SK-N-MC (cell line): Measurements from ENCODE around the gene TTLL5.

Experiments used
- DNase-seq: peaks from one replicate; pipeline ENCODE4 v3.0.0-alpha.2; 2011; ENCODE audit warnings: low read depth, low spot score
- H3K27ac ChIP-seq: fragments of 200-600 bp; sonication (generic); 2 replicates; pipeline ENCODE4 v1.5.1; 2016; ENCODE audit warnings: mixed run types
- H3K36me3 ChIP-seq: fragments of 200-600 bp; sonication (generic); 2 replicates; pipeline ENCODE4 v1.6.1; 2017; ENCODE audit warnings: antibody characterized with exemption, low read length, mixed read lengths; ENCODE audit not compliant: insufficient read depth
- H3K4me3 ChIP-seq: fragments of 200-600 bp; sonication (generic); 2 replicates; pipeline ENCODE4 v1.5.1; 2016
- H3K9ac ChIP-seq: fragments of 200-600 bp; sonication (generic); 2 replicates; pipeline ENCODE4 v1.8.0; 2017; ENCODE audit warnings: mixed run types, mixed read lengths; ENCODE audit not compliant: insufficient read length
- H3K9me3 ChIP-seq: fragments of 200-600 bp; sonication (generic); 2 replicates; pipeline ENCODE4 v1.6.1; 2017; ENCODE audit warnings: low read depth, mild to moderate bottlenecking, antibody characterized with exemption, low read length, moderate library complexity, mixed read lengths
- EZH2 ChIP-seq: fragments of 200-600 bp; sonication (generic); IDR thresholded peaks from one replicate; pipeline ENCODE4 v1.6.1; 2017; ENCODE audit warnings: antibody characterized with exemption
- FOXP2 ChIP-seq: optimal IDR thresholded peaks from 2 replicates; pipeline ENCODE3; 2011; ENCODE audit warnings: mild to moderate bottlenecking, moderate library complexity; ENCODE audit not compliant: insufficient read depth; ENCODE audit errors: extremely low read length, control extremely low read depth
- POLR2AphosphoS5 ChIP-seq: IDR thresholded peaks from 2 replicates; pipeline ENCODE4 v1.6.1; 2012; ENCODE audit warnings: mild to moderate bottlenecking, low read depth, low read length, borderline replicate concordance

TTLL5 gene

DNA sequence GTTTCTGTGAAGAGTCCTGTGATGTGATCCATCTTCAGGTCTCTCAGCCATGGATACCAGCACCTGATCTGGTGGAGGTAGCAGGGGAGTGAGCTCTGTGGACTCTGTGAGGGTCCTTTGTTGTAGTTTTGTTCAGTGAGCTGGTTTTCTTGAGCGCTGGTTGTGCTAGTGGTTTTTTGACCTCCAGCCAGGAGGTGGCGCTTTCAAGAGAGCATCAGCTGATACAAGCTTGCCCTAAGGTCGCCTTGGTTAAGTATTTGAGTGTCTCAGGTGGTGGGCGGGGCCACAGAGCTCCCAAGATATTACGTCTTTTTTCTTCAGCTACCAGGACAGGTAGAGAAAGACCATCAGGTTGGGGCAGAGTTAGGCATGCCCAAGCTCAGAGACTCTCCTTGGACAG lies 139.7 kb downstream of the TTLL5 start:
- DNase-seq: no peak
- H3K9me3 ChIP-seq: no peaks in the 10 kb centered on the region
- no peak overlapping the region for H3K9ac ChIP-seq
- peaks cover 13% of the 10 kb centered on the region; the same call in 1 of the 2 replicates for H3K36me3 ChIP-seq
- no peak overlapping the region for H3K4me3 ChIP-seq
- TF ChIP-seq POLR2AphosphoS5: no peak
- no peak for TF ChIP-seq EZH2
- no peak for TF ChIP-seq FOXP2
- no peak overlapping the region for H3K27ac ChIP-seq

DNA sequence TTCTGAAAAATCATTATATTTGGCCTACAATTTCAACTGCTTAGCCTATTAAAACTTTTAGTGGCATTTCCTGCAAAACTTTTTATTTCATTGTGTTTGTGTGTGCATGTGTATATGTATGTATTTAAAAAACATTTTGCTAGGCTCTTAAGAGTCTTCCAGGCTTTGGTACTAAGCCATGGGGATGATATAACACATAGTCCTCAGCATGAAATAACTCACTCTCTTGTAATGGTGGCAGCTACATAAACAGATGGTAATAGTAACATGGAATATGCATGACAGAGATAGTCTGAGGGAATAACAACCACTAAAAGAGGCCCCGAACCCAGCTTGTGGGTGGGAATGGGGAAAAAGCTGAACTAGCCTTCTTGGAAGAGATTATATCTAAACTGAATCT lies 141.4 kb downstream of the TTLL5 start:
- no peak for DNase-seq
- Histone ChIP-seq H3K9ac (no peak overlapping the region), H3K4me3 (no peak overlapping the region), H3K9me3 (no peaks in the 10 kb centered on the region), H3K27ac (no peak overlapping the region), H3K36me3 (peaks cover 7% of the 10 kb centered on the region; the same call in 1 of the 2 replicates)
- TF ChIP-seq POLR2AphosphoS5 (no peak), EZH2 (no peak), FOXP2 (no peak)

DNA sequence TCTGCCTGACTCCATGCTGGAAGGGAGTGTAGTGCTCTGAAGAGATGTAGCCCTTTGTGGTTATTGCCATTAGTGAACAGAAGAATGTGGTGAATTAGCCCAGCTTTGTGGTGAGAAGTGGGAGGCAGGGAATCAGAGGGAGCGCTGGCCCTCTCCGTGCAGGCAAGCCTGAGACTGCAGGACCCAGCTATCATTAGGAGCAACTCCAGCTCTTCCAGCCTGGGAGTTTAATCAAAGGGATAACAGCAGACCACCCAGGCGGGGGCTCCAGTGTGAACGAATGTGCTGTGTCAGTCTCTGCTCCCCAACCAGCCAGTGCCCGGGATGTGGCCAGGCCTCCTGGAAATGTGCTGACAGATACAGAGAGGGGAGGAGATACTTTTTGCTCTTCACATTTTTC lies 142.7 kb downstream of the TTLL5 start:
- Histone ChIP-seq H3K4me3 (no peak overlapping the region), H3K9ac (no peak overlapping the region), H3K36me3 (peaks cover 5% of the 10 kb centered on the region; the same call in 1 of the 2 replicates), H3K9me3 (no peaks in the 10 kb centered on the region), H3K27ac (no peak overlapping the region)
- DNase-seq: no peak
- TF ChIP-seq FOXP2: no peak
- TF ChIP-seq EZH2: no peak
- TF ChIP-seq POLR2AphosphoS5: no peak

DNA sequence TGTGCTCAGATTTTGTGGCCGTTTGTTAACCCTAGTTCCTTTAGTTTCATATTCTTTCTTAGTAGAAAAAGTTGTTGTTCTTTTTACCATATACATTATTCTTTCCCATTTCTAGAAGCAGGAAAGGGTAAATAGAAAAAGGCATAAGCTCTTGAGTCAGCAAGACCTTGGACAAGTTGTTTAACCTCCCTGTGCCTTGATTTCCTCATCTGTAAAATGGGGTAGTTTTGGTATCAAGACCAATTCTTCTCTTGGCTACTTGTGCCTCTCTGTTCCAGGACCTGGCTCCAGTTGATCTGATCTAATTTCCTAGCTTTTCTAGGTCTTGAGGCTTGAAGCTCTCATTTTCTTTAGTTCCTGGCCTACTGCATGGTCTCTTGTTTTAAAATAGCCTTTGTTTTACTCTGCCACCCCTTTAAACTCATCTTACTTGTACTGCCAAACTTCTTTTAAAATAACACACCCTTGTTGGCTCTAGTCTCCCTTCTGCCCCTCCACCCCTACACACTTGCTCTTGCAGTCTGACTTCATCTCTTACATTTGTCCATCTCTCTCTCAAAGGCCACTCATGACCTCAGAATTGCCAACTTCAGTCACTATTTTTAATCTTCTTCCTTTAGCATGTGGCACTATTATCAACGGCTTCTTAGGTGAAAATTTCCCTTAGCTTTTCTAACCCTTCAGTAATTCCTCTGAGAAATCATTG lies 143.7 kb downstream of the TTLL5 start:
- TF ChIP-seq EZH2: no peak
- DNase-seq: no peak

GRCh38 chr14:75805646-75806045 lies 144.6 kb downstream of the TTLL5 start:
- H3K9me3 ChIP-seq: no peaks in the 10 kb centered on the region
- H3K9ac ChIP-seq: no peak overlapping the region
- H3K4me3 ChIP-seq: no peak overlapping the region
- TF ChIP-seq FOXP2: no peak
- no peak for TF ChIP-seq POLR2AphosphoS5
- TF ChIP-seq EZH2: no peak
- peaks cover under 1% of the 10 kb centered on the region; the same call in 1 of the 2 replicates for H3K36me3 ChIP-seq
- DNase-seq: no peak
- no peak overlapping the region for H3K27ac ChIP-seq

More for the DNA sequence above, 143.7 kb downstream of the TTLL5 start:
- no peaks in the 10 kb centered on the region for H3K9me3 ChIP-seq
- H3K4me3 ChIP-seq: no peak overlapping the region
- H3K27ac ChIP-seq: no peak overlapping the region
- H3K36me3 ChIP-seq: peaks cover 5% of the 10 kb centered on the region; the same call in 1 of the 2 replicates
- no peak overlapping the region for H3K9ac ChIP-seq

DNA sequence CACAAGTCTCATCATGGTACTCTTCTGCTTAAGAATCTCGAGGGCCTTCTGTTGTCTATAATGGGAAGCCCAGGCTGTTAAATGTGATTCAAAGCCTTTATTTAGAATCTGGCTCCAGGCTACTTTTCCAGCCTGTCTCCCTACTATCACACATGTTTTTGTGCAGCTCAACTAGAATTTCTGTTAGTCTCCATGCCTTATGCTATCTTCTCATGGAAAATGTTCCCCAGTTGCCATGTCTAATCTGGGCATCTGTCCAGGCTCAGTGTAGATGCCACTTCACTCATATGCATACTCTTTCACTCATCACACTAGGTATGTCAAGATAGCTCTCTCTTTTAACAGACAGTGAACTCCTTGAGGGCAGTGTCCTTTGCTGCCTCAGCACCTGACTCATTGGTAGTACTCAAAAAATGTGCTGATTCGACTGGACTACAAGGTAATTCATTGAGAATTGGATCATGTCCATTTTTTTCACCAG lies 145.3 kb downstream of the TTLL5 start:
- Histone ChIP-seq H3K9ac (no peak overlapping the region), H3K36me3 (no peaks in the 10 kb centered on the region), H3K4me3 (no peak overlapping the region), H3K27ac (no peak overlapping the region), H3K9me3 (no peaks in the 10 kb centered on the region)
- no peak for DNase-seq
- TF ChIP-seq EZH2 (no peak), FOXP2 (no peak), POLR2AphosphoS5 (no peak)

GRCh38 chr14:75807667-75808360 lies 146.8 kb downstream of the TTLL5 start:
- no peak for TF ChIP-seq EZH2
- TF ChIP-seq POLR2AphosphoS5: no peak
- TF ChIP-seq FOXP2: no peak
- H3K4me3 ChIP-seq: no peak overlapping the region

DNA sequence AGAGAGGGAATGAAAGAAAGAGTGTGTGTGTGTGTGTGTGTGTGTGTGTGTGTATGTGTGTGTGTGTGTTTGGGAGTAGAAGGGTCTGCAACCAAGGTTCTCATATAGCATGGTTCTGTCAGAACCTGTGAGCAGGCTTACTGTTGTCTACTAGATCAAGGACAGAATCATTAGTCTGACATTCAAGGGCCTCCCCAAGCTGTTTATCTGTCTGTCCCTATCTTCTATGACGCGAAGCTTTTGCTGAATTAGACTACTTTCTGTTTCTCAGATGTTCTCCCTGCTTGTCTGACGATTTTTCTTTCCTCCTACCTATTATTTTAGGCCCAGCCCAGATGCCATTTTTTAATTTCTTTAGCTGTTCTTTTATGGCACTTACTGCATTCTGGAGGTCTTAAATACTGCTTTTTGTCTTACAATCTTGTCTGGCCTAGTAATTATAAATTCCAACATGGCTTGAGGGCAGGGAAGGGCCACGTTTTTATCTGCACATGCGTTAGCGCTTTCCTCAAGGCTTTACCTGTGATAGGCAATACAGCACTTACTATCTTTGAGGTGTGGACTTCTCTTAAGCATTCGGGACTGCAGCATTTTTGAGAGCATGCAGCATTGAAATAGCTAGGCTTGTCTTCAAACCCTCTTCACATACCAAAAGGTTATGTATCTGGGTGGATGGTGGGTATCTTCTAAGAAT lies 150.2 kb downstream of the TTLL5 start:
- Histone ChIP-seq H3K36me3 (no peaks in the 10 kb centered on the region), H3K4me3 (no peak overlapping the region), H3K9ac (no peak overlapping the region), H3K27ac (no peak overlapping the region), H3K9me3 (no peaks in the 10 kb centered on the region)
- TF ChIP-seq POLR2AphosphoS5 (no peak), EZH2 (no peak), FOXP2 (no peak)
- no peak for DNase-seq

More at GRCh38 chr14:75807667-75808360, 146.8 kb downstream of the TTLL5 start:
- Histone ChIP-seq H3K9me3 (no peaks in the 10 kb centered on the region), H3K27ac (no peak overlapping the region), H3K36me3 (no peaks in the 10 kb centered on the region), H3K9ac (no peak overlapping the region)
- no peak for DNase-seq
